ENCODE results near the gene APH1A.
"Not testable (repeated sequence)": the region's sequence is repeated elsewhere in the genome, so short reads cannot be mapped to it uniquely, and the experiment has no call there.

GRCh38 chr1:150228246-150228645, 40.6 kb downstream of the APH1A start:
- not testable (repeated sequence) for TF ChIP-seq CTCF, POLR2A, EP300 (IDR thresholded peaks at IDR 0.05)
